ENCODE measurements around the gene GAGE12J.
"Not testable (repeated sequence)": the region's sequence is repeated elsewhere in the genome, so short reads cannot be mapped to it uniquely, and the experiment has no call there.

DNA sequence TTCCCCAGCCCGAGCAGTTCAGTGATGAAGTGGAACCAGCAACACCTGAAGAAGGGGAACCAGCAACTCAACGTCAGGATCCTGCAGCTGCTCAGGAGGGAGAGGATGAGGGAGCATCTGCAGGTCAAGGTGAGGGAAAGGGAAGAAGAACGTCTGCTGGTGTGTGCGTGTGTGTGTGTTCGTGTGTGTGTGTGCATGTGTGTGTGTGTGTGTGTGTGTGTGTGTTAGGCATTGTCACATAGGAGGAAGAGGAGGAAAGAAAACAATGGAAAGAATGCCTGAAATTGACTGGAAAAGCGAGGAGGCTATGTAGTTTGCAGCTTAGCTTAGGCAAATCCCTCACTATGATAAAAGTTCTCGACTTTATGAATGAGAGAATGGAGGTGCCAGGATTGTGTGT, 1.9 kb downstream of the GAGE12J start:
- not testable (repeated sequence) for TF ChIP-seq POLR2A (IDR thresholded peaks at IDR 0.05)
- TF ChIP-seq, protein P1, sequence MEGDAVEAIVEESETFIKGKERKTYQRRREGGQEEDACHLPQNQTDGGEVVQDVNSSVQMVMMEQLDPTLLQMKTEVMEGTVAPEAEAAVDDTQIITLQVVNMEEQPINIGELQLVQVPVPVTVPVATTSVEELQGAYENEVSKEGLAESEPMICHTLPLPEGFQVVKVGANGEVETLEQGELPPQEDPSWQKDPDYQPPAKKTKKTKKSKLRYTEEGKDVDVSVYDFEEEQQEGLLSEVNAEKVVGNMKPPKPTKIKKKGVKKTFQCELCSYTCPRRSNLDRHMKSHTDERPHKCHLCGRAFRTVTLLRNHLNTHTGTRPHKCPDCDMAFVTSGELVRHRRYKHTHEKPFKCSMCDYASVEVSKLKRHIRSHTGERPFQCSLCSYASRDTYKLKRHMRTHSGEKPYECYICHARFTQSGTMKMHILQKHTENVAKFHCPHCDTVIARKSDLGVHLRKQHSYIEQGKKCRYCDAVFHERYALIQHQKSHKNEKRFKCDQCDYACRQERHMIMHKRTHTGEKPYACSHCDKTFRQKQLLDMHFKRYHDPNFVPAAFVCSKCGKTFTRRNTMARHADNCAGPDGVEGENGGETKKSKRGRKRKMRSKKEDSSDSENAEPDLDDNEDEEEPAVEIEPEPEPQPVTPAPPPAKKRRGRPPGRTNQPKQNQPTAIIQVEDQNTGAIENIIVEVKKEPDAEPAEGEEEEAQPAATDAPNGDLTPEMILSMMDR (IDR thresholded peaks at IDR 0.05) = not testable (repeated sequence)

Measured in testis (tissue), 2 donors.